Measurements from ENCODE around the gene PHF24.

The PHF24 gene

DNA sequence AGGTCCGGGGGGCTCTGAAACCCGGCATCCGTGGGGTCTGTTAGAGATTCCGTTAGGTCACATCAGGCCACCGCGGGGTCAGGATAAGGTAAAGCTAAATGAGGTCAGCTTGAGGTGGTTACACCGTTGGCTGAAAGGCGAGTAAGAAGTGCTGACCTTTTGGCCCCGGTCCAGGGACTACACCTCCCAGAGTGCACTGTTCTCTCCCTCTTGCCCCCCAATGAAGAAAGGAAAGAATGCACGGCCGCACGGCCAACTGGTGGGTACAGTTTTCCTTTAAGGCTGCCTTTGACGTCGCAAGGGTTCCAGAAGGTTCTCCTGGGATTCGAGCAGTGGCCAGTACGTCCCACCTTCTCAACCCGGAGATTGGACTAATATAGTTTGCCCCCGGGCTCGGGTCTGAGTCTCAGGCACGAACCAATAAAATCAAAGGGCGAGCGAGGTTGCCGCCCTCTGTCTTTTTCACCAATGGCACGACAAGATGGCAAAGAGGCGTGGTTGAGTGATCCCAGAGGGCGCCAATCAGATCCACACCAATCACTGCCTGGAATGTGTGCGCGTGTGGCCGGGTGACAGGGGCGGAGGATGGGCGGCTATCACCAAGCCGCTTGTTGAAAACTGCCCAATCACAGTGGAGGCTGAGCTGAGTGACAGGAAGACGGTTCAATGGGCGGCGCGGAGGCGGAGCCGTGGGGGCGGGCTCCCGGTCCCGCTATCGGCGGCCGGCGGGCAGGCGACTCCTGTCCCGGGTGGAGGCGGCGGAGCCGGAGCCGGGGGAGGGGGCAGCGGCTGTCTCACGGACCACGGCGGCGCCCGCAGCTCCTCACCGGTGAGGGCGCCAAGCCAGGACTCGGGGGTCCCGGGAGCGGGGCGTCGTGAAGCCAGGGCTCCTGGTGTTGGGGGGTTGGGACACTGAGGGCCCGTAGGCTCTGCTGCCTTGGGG is 31.2 kb downstream of the PHF24 start, which contains the start of gene DNAJB5:
TSS of gene DNAJB5 (plus strand) at position 743 of the 943 bp plus-strand sequence. CDS start 886 bp downstream, outside the sequence.
- H3K9ac ChIP-seq (ENCODE audit: low read depth, low read length): peak within 1 kb of the TSS; percentile 76
- no peaks in the 10 kb centered on the region for H3K36me3 ChIP-seq (ENCODE audit: insufficient read depth, low read length)
- no peaks in the 10 kb centered on the region for H3K9me3 ChIP-seq (ENCODE audit: control insufficient read depth, insufficient read depth, low read length)
- peaks cover 40% of the 10 kb centered on the region for H3K4me1 ChIP-seq (ENCODE audit: insufficient read depth, low read length)

DNA sequence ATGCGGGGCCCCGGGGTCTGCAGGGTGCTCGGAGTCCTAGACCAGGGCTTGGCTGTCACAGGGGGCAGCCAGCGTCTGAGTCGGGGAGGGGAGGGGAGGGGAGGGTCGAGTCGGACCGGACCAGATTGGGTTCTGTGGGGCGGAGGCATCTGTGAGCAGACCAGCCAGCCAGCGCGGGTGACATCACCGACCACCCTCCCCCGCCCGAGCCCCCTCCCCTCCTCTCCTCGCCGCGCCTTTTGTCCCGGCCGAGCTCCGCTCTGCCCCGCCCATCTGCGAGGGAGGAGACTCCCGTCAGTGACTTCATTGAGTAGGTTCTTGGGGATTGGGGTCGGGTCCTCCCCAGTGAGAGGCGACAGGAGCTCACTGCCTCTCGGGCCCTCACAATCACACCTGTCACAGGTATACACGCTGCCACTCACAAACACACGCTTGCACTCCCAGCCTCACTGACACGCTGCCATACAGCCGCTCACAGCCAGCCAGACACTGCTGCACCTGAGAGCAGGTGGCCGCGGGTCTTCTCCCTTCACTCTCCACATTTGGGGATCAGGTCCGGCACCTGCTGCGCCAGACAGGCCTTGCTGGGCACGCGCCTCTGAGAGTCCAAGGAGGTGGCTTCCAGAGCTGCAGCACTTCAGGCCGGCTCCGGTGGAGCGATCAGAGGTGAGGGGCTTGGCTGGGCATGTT is 32.0 kb downstream of the PHF24 start:
- H3K9ac ChIP-seq (ENCODE audit: low read depth, low read length): peak overlapping the region; percentile 76
- no peaks in the 10 kb centered on the region for H3K9me3 ChIP-seq (ENCODE audit: control insufficient read depth, insufficient read depth, low read length)
- peaks cover 42% of the 10 kb centered on the region for H3K4me1 ChIP-seq (ENCODE audit: insufficient read depth, low read length)
- H3K36me3 ChIP-seq (ENCODE audit: insufficient read depth, low read length): peaks cover 6% of the 10 kb centered on the region; the same call in 1 of the 2 replicates

DNA sequence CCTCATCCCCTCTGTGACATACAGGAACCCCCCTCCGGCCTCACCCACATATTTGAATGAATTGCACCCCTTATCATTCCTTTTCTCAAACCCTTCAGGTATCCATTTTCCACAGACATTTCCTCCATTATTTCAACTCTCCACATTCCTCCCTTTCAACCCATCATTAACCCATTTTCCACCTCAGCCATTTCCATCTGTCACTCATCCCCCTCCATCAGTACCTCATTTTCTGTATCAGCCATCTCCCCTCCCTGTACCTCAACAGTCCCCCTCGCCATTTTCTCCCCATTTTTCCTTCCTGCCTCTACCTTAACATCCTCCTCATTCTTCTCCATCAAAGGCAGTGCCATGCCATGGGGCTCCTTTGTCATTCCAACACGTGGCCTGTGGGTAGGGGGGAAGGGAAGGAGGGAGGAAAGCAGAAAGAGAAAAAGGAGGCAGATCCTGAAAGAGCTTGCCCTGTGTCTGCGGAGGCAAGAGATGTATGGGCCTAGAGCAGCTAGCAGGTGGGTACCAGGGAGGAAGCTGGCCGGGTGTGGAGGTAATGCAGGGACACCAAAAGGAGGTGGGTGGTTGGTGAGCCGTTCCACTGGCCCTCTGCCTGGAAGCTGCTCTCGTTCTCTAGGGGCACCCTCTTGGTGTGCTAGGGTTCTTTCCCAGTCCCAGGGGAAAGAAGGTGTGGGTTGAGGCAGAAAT is 33.0 kb downstream of the PHF24 start:
- Histone ChIP-seq H3K9ac (ENCODE audit: low read depth, low read length) (peak overlapping the region; percentile 76), H3K36me3 (ENCODE audit: insufficient read depth, low read length) (peaks cover 13% of the 10 kb centered on the region; the same call in 1 of the 2 replicates), H3K4me1 (ENCODE audit: insufficient read depth, low read length) (peaks cover 40% of the 10 kb centered on the region), H3K9me3 (ENCODE audit: control insufficient read depth, insufficient read depth, low read length) (no peaks in the 10 kb centered on the region)

DNA sequence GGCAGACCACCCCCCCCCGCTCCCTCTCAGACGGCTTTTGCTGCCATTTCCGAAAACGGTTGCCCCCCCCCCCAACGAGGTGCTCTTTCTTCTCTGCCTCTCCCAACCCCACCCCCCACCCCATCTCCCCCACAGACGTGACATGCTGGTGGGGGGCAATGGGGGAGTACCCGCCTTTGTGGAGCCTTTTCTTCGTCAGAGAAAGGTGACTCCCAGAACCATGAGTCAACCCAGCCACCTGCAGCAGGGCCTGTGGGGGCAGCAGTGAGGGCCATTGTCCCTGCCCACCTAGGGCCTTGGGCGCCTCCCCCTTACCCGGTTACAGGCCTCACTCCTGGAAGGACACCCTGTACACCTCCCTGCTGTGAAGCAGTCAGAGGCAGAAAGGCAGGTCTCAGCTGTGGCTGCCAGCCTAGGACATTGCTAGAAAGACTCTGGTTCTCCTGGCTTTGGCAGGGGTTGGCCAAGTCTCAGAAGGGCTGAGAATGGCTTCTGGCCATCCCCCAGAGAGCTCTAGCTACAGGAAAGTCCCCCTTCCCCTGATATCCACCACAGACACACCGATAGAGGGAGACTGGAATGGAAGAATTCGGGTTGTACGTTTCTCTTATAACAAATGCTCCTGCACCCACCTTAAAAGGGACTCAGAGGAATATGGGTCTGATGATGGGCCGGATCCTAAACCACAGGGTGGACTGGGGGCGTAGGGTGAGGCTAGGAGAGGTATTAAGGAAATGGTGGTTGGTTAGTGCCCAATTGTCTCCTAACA is 33.7 kb downstream of the PHF24 start:
- Histone ChIP-seq H3K9me3 (ENCODE audit: control insufficient read depth, insufficient read depth, low read length) (no peaks in the 10 kb centered on the region), H3K9ac (ENCODE audit: low read depth, low read length) (peak overlapping the region; percentile 36), H3K36me3 (ENCODE audit: insufficient read depth, low read length) (peaks cover 13% of the 10 kb centered on the region; the same call in 1 of the 2 replicates), H3K4me1 (ENCODE audit: insufficient read depth, low read length) (peaks cover 38% of the 10 kb centered on the region)

DNA sequence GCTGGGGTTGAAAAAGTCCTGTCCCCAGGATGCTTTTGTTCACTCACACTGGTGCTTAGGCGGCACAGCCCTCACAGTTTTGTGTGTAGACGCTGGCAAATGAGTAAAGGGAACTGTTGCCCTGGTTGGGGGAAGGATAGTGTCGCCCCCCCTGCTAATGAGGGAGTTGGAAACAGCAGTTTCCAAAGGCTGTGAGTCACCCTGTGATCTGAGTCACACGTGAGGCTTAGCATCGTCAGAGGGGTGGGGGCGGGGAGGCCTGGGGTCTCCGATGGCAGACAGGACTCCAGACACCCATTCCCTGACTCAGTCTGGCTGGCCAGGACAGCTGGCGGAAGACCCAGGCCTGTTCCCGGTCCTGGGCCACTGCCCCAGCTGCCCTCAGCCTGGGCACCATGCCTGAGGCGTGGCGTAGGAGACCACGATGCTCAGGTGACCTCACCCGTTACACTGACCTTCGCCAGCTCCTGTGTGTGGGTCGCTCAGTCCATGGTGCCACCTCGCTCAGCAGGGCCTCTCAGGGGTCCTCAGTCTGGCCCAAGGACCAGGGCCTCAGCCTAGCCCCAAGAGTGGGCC is 34.4 kb downstream of the PHF24 start:
- peaks cover 13% of the 10 kb centered on the region; the same call in 1 of the 2 replicates for H3K36me3 ChIP-seq (ENCODE audit: insufficient read depth, low read length)
- peak overlapping the region; percentile 36 for H3K9ac ChIP-seq (ENCODE audit: low read depth, low read length)
- peaks cover 31% of the 10 kb centered on the region for H3K4me1 ChIP-seq (ENCODE audit: insufficient read depth, low read length)
- H3K9me3 ChIP-seq (ENCODE audit: control insufficient read depth, insufficient read depth, low read length): no peaks in the 10 kb centered on the region

DNA sequence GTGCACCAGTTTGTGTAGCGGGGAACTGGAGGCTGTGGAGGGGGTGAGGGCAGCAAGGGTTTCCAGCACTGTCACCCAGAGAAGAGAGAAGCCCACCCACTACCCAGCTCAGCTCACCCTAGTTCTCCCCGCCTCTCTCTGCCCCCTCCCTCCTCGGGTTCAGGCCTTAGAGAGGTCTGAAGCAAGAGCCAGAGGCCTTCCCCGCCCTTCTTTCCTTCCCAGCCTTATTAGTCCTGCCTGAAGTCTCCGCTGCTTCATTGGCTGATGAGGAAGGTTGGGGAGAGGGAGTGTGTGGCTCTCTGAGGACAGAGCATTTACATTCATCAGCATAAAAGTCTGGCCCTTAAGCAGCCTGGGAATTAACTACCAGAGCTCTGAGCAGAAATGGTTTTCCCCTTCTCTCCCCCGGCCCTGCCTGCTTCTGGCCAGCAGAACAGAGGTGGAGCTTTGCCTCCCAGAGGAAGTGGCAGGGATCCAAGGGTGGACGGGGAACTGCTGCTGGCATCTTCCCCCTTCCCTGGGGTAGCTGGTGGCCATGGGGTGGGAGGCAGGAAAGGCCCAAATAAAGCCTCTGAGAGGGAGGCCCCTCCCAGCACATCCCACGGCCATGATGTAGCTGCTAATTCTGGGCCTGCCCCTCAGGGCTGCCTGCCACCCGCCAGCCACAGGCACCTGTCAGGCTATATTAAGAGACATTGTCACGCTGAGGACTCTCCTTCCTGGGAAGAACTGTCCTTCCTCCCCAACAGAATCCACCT is 35.6 kb downstream of the PHF24 start:
- H3K4me1 ChIP-seq (ENCODE audit: insufficient read depth, low read length): peaks cover 30% of the 10 kb centered on the region

DNA sequence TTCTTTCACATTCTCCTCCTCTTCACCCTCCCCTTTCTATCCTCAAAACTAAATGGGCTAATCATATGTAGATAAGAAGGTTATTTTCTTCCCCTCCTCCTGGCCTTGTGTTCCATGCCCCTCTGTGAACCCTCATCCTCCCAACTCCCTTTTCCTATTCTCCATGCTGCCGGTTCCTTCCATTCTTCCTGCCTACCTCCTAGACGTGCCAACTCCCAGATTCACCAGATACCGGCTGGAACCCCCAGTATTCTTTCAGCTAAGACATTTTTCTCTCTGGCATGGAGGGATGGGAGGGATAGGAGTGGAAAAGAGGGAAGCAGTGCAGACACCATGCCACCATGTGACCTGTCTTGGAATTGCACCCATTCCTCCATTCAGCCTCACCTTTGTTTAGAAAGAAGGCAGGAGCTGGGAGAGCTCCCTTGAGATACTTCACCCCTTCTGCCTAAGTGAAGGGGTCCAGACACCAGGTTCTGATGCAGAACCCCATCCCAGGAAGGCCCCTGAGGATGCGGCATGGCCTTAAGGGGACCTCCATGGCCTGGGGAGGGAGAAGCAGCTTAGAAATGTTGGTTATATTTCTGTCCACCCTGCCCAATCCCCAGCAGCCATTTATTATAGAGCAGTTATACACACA is 36.3 kb downstream of the PHF24 start:
- H3K36me3 ChIP-seq (ENCODE audit: insufficient read depth, low read length): peaks cover 13% of the 10 kb centered on the region; the same call in 1 of the 2 replicates
- H3K9ac ChIP-seq (ENCODE audit: low read depth, low read length): no peak overlapping the region
- H3K9me3 ChIP-seq (ENCODE audit: control insufficient read depth, insufficient read depth, low read length): no peaks in the 10 kb centered on the region
- peaks cover 30% of the 10 kb centered on the region for H3K4me1 ChIP-seq (ENCODE audit: insufficient read depth, low read length)

More for the DNA sequence above, 35.6 kb downstream of the PHF24 start:
- Histone ChIP-seq H3K36me3 (ENCODE audit: insufficient read depth, low read length) (peaks cover 13% of the 10 kb centered on the region; the same call in 1 of the 2 replicates), H3K9ac (ENCODE audit: low read depth, low read length) (no peak overlapping the region), H3K9me3 (ENCODE audit: control insufficient read depth, insufficient read depth, low read length) (no peaks in the 10 kb centered on the region)

DNA sequence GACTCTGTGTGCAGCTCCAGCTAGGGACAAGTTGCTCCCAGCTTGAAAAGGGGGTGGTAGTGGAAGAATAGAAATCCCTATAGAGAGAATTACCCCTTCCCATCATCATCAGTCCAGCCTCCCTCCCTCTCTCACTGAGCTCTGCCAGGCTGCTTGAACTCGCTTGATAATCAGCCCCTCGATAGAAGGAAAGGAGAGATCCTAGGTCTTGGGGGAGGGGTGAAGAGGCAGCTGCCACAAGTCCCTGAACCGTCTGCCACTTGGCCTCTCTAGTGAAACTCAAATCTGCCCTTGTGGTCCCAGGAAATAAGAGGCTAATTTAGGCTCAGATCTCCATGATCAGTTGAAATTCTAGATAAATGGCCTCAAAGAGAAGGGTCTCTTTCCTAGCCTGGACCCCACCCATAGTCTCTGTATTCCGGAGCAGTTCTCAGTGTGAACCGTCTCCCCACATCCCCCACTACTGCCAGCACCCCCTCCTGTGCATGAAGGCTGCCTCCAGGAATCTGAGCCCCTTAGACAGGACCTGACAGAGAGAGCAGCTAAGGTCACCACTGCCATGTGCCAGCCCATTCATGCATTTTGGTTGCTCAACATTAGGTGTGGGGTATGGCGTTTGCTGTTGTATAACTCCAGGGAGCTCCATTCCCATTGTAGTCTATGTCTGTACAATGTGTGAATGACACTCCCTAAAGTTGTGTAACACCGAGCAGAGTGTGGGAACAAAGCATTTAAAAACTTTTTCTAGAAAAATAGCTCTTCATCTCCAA is 37.0 kb downstream of the PHF24 start:
- no peaks in the 10 kb centered on the region for H3K9me3 ChIP-seq (ENCODE audit: control insufficient read depth, insufficient read depth, low read length)
- no peak overlapping the region for H3K9ac ChIP-seq (ENCODE audit: low read depth, low read length)
- peaks cover 30% of the 10 kb centered on the region for H3K4me1 ChIP-seq (ENCODE audit: insufficient read depth, low read length)
- H3K36me3 ChIP-seq (ENCODE audit: insufficient read depth, low read length): peaks cover 13% of the 10 kb centered on the region; the same call in 1 of the 2 replicates

DNA sequence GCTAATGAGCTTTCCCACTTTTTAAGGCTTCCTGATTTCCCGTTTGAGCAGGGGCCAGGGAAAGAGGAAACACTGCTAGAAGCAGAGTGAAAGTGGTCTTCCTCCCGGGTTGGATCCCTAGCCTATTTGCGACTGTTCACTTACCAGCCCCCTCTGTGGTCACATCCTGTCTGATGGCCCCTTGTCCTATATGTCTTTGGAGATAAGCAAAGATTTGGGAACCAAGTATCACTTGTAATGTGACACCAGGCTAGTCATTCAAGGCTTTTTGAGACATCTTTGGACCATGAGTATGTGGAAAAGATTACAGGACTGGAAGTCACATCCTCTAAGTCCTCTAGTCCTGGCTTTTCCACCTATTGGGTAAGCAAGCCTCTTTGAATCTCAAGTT is 37.6 kb downstream of the PHF24 start:
- no peaks in the 10 kb centered on the region for H3K9me3 ChIP-seq (ENCODE audit: control insufficient read depth, insufficient read depth, low read length)
- peaks cover 13% of the 10 kb centered on the region; the same call in 1 of the 2 replicates for H3K36me3 ChIP-seq (ENCODE audit: insufficient read depth, low read length)
- H3K4me1 ChIP-seq (ENCODE audit: insufficient read depth, low read length): peaks cover 32% of the 10 kb centered on the region
- H3K9ac ChIP-seq (ENCODE audit: low read depth, low read length): no peak overlapping the region

DNA sequence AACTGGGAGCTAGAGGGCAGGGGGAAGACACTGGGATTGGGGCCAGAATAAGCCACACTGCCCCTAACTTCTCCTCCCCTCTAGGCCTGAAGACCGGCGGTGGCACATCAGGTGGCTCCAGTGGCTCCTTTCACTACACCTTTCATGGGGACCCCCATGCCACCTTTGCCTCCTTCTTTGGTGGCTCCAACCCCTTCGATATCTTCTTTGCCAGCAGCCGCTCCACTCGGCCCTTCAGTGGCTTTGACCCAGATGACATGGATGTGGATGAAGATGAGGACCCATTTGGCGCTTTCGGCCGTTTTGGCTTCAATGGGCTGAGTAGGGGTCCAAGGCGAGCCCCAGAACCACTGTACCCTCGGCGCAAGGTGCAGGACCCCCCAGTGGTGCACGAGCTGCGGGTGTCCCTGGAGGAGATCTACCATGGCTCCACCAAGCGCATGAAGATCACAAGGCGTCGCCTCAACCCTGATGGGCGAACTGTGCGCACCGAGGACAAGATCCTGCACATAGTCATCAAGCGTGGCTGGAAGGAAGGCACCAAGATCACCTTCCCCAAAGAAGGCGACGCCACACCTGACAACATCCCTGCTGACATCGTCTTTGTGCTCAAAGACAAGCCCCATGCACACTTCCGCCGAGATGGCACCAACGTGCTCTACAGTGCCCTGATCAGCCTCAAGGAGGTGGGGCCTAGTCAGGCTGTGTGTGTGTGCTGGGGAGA is 38.3 kb downstream of the PHF24 start:
- Histone ChIP-seq H3K36me3 (ENCODE audit: insufficient read depth, low read length) (peaks cover 13% of the 10 kb centered on the region; the same call in 1 of the 2 replicates), H3K9me3 (ENCODE audit: control insufficient read depth, insufficient read depth, low read length) (no peaks in the 10 kb centered on the region), H3K9ac (ENCODE audit: low read depth, low read length) (no peak overlapping the region), H3K4me1 (ENCODE audit: insufficient read depth, low read length) (peaks cover 39% of the 10 kb centered on the region)

DNA sequence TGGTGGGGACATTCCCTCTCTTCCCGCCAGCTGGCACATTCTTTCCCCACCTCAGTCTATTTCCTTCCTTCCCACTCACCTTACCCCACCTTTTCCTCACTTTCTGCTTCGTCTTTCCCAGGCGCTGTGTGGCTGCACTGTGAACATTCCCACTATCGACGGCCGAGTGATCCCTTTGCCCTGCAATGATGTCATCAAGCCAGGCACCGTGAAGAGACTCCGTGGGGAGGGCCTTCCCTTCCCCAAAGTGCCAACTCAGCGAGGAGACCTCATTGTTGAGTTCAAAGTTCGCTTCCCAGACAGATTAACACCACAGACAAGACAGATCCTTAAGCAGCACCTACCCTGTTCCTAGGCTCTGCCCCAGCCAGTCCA is 38.8 kb downstream of the PHF24 start:
- Histone ChIP-seq H3K9ac (ENCODE audit: low read depth, low read length) (no peak overlapping the region), H3K9me3 (ENCODE audit: control insufficient read depth, insufficient read depth, low read length) (no peaks in the 10 kb centered on the region), H3K36me3 (ENCODE audit: insufficient read depth, low read length) (peaks cover 13% of the 10 kb centered on the region; the same call in 1 of the 2 replicates), H3K4me1 (ENCODE audit: insufficient read depth, low read length) (peaks cover 43% of the 10 kb centered on the region)
